Fibroblast of villous mesenchyme (primary cell): ENCODE results near the gene SEC24B. TPM values are rescaled to one million over a fixed set of nuclear protein-coding genes. Genes with fewer than 3 reads are reported as not detected.

Experiments used
- DNase-seq: peaks from one replicate; pipeline ENCODE4 v3.0.0-alpha.2; 2010; ENCODE audit warnings: low read depth
- H3K4me3 ChIP-seq: 2 replicates; pipeline ENCODE4 v1.5.1; 2011; ENCODE audit warnings: low read depth, mild to moderate bottlenecking, low read length
- CTCF ChIP-seq: IDR thresholded peaks from 2 replicates; pipeline ENCODE4 v1.5.1; 2012; ENCODE audit warnings: low read depth, mild to moderate bottlenecking, low read length; ENCODE audit not compliant: insufficient read depth
- total RNA-seq: library from RNA; depleted of rRNA; stranded (reverse); fragments of >200 nt; gene quantifications from 2 replicates; pipeline ENCODE4 v1.2.3, GENCODE V29; 2012

SEC24B gene
- total RNA-seq, 1 donor, result 19.9 TPM

- peak overlapping the region; percentile 76 for H3K4me3 ChIP-seq
- peak; percentile 61 for DNase-seq
- no peak for TF ChIP-seq CTCF
These were observed 126.0 kb downstream of the SEC24B start for GRCh38 chr4:109559625-109559982.

- no peak for TF ChIP-seq CTCF
- peak within 1 kb of the TSS; percentile 76 for H3K4me3 ChIP-seq
- DNase-seq, result peak; percentile 90
These were observed 126.5 kb downstream of the SEC24B start, which contains the start of gene MCUB for GRCh38 chr4:109559983-109560686. TSS of gene MCUB (plus strand) at chr4:109560246. CDS start at chr4:109560338, 92 bp downstream.

- H3K4me3 ChIP-seq, result peak overlapping the region; percentile 76
- no peak for TF ChIP-seq CTCF
- DNase-seq, result peak; percentile 73
These were observed 127.3 kb downstream of the SEC24B start for GRCh38 chr4:109560687-109561461.

GRCh38 chr4:109562457-109563239 is 129.0 kb downstream of the SEC24B start:
- no peak overlapping the region for H3K4me3 ChIP-seq
- TF ChIP-seq CTCF, result no peak
- no peak for DNase-seq

GRCh38 chr4:109571494-109571893 is 137.9 kb downstream of the SEC24B start:
- TF ChIP-seq CTCF, result no peak
- no peak overlapping the region for H3K4me3 ChIP-seq
- DNase-seq, result no peak

- TF ChIP-seq CTCF, result no peak
These were observed 138.5 kb downstream of the SEC24B start for GRCh38 chr4:109572154-109572553.

More at GRCh38 chr4:109572154-109572553, 138.5 kb downstream of the SEC24B start:
- H3K4me3 ChIP-seq, result no peak overlapping the region
- no peak for DNase-seq
